Measurements from ENCODE around the gene MCM3AP. TPM values are rescaled to one million over a fixed set of nuclear protein-coding genes. Genes with fewer than 3 reads are reported as not detected.
A peak's percentile ranks its signal among the peaks of the same experiment; 100 is the strongest.

MCM3AP gene
- total and polyA plus RNA-seq, 4 donors: 15.5 to 58.1 (median 33.5) TPM

DNA sequence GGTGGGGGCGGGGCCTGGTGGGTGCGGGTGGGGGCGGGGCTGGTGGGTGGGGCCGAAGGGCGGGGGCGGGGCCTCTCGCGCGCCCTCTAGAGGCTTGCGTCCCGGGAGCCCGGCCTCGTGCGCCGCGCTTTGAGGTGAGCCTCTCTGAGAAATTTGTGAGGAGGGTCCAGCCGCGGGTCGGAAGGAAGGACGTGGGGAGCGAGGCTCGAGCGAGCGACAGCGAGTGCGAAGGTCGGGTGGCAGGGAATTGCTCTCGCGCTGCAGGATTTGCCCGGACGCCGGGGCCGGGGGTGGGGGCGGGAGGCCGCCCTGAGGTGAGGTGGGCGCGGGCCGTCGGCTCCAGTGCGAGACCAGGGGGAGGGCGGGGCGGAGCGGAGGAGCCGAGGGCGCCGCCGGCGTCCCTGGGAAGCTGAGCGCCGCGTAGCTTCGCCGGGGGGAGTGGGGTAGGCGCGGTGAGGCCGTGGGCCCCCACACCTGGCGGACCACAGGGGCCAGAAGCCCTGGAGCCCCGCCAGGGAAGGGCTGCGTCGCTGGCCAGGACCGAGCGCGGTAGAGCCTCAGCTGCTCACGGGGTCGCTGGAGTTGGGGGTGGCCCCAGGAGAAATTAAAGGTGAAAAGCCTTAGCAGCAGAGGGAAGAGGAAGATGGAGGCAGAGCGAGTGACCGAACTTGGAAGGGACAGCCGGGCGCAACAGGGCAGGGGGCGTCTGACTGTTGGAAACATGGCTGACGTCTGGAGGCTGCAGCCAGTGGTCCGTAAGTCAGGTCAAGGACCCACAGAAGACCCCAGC is 56.1 kb downstream of the MCM3AP start:
- peaks cover 0 to 14% (median 5%) of the 10 kb centered on the region in 4 donors for H3K36me3 ChIP-seq (ENCODE audit: control insufficient read depth in 4 of 4, insufficient read depth in 3 of 4, low read depth in 1 of 4, low read length in 3 of 4)
- WGBS: 6% methylated on average over 72 of the region's 72 CpGs
- H3K9me3 ChIP-seq (ENCODE audit: control insufficient read depth in 4 of 4, low read length in 3 of 4): no peaks in the 10 kb centered on the region
- peaks cover 7 to 46% (median 31%) of the 10 kb centered on the region in 4 donors for H3K4me1 ChIP-seq (ENCODE audit: control insufficient read depth in 4 of 4, insufficient read depth in 4 of 4, low read length in 3 of 4)
- peak overlapping the region; percentile 33 to 57 (median 50) for H3K4me3 ChIP-seq (ENCODE audit: low read depth in 1 of 3, low read length in 3 of 3)
- no peak for TF ChIP-seq NR2F2 (IDR thresholded peaks at IDR 0.05)
- TF ChIP-seq CTCF (IDR thresholded peaks at IDR 0.05; ENCODE audit: low read depth, low read length, missing input control): peak; percentile 51
- no peaks in the 10 kb centered on the region for H3K27me3 ChIP-seq (ENCODE audit: control insufficient read depth in 4 of 4, insufficient read depth in 4 of 4, low read length in 3 of 4)
- no peak for DNase-seq (ENCODE audit: low spot score)
- no peak overlapping the region for H3K9ac ChIP-seq (ENCODE audit: low read depth in 1 of 2, low read length in 2 of 2)
- H3K27ac ChIP-seq (ENCODE audit: low read depth in 1 of 2, low read length in 2 of 2): no peak overlapping the region

DNA sequence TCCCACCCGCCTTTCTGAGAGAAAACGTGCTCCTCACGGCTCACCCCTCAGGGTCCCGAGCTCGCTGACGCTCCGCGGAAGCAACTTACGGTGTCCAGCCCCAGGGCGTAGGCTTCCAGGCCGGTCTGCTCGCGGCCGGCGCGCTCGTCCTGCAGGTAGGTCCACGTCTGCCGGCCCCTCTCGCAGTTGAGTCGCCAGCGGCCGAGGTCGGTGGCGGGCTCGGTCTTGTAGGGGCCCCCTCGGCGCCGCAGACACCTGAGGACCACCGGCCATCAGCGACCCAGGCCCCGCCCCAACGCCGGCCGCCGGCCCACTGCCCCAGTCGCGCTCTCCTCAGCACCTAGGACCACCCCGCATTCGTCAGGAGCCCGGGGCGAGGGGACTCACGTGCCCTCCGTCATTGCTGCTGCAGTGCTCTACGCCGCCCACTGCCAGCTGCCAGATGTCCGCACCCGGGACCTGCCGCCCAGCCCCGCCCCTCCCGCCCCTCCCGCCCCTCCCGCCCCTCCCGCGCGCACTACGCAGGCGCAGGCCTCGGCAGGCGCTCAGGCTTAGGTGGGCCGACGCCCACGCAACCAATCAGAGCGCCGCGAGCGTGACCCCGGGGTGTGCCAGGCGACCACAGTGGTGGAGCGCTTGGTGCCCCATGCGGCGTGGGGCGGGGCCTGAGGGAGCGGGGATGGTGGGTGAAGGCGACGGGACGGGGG is 56.9 kb downstream of the MCM3AP start, which contains the start of gene LSS:
LSS (minus strand) TSS at position 430 of the 707 bp plus-strand sequence; CDS start at position 401, 29 bp downstream.
- under 1% methylated on average over 77 of the region's 77 CpGs for WGBS
- peaks cover 0 to 7% (median under 1%) of the 10 kb centered on the region in 4 donors for H3K36me3 ChIP-seq (ENCODE audit: control insufficient read depth in 4 of 4, insufficient read depth in 3 of 4, low read depth in 1 of 4, low read length in 3 of 4)
- peak within 1 kb of the TSS; percentile 82 to 84 for H3K27ac ChIP-seq (ENCODE audit: low read depth in 1 of 2, low read length in 2 of 2)
- H3K27me3 ChIP-seq (ENCODE audit: control insufficient read depth in 4 of 4, insufficient read depth in 4 of 4, low read length in 3 of 4): no peaks in the 10 kb centered on the region
- TF ChIP-seq EGR1 (IDR thresholded peaks at IDR 0.05; ENCODE audit: low read depth in 2 of 2) (peak; percentile 94 to 95), MAX (IDR thresholded peaks at IDR 0.05) (peak; percentile 3), FOXA2 (IDR thresholded peaks at IDR 0.05) (no peak), NR2F2 (IDR thresholded peaks at IDR 0.05) (peak; percentile 26), CTCF (IDR thresholded peaks at IDR 0.05; ENCODE audit: low read depth, low read length, missing input control) (no peak), RXRA (IDR thresholded peaks at IDR 0.05) (no peak)
- H3K9ac ChIP-seq (ENCODE audit: low read depth in 1 of 2, low read length in 2 of 2): peak within 1 kb of the TSS; percentile 6 to 66
- peaks cover 7 to 48% (median 32%) of the 10 kb centered on the region in 4 donors for H3K4me1 ChIP-seq (ENCODE audit: control insufficient read depth in 4 of 4, insufficient read depth in 4 of 4, low read length in 3 of 4)
- H3K9me3 ChIP-seq (ENCODE audit: control insufficient read depth in 4 of 4, low read length in 3 of 4): no peaks in the 10 kb centered on the region
- H3K4me3 ChIP-seq (ENCODE audit: low read depth in 1 of 3, low read length in 3 of 3): peak within 1 kb of the TSS; percentile 72 to 98 (median 83)
- DNase-seq (ENCODE audit: low spot score): peak; percentile 97

DNA sequence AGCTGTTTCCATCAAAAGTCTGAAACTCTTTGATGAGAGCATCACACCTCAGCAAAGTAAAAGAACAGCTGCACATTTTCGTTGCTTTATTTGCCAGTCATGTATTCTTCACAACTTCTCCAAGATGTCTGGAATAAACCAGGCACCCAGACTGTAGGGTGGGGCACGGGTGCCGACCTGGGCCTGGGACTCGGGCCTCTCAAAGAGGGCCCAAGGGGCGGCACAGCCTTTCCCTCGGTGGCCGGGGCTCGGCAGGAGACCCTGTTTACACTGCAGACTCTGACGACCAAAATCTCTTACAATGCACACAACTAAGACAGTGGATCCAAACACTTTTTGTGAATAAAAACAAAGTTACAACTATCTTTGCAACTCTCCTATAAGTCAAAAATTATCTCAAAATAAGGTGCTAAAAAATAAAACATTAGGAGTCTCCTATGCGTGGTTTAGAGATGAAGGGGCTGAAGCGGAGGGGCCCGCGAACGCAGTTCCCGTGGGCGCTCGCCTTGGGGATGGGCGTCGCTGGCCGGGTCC is 57.5 kb downstream of the MCM3AP start:
- Histone ChIP-seq H3K4me1 (ENCODE audit: control insufficient read depth in 4 of 4, insufficient read depth in 4 of 4, low read length in 3 of 4) (peaks cover 7 to 48% (median 32%) of the 10 kb centered on the region in 4 donors), H3K9me3 (ENCODE audit: control insufficient read depth in 4 of 4, low read length in 3 of 4) (no peaks in the 10 kb centered on the region), H3K27ac (ENCODE audit: low read depth in 1 of 2, low read length in 2 of 2) (peak overlapping the region; percentile 82 to 84), H3K27me3 (ENCODE audit: control insufficient read depth in 4 of 4, insufficient read depth in 4 of 4, low read length in 3 of 4) (no peaks in the 10 kb centered on the region), H3K9ac (ENCODE audit: low read depth in 1 of 2, low read length in 2 of 2) (peak overlapping the region; percentile 6 to 66), H3K36me3 (ENCODE audit: control insufficient read depth in 4 of 4, insufficient read depth in 3 of 4, low read depth in 1 of 4, low read length in 3 of 4) (peaks cover 0 to 2% (median under 1%) of the 10 kb centered on the region in 4 donors), H3K4me3 (ENCODE audit: low read depth in 1 of 3, low read length in 3 of 3) (peak overlapping the region; percentile 72 to 98 (median 83))
- 2% methylated on average over 20 of the region's 20 CpGs for WGBS
- no peak for DNase-seq (ENCODE audit: low spot score)
- no peak for TF ChIP-seq MAX (IDR thresholded peaks at IDR 0.05)

All from liver (tissue), 9 donors.